ENCODE data around the gene MEIS2.
A peak's percentile ranks its signal among the peaks of the same experiment; 100 is the strongest.

MEIS2 gene

DNA sequence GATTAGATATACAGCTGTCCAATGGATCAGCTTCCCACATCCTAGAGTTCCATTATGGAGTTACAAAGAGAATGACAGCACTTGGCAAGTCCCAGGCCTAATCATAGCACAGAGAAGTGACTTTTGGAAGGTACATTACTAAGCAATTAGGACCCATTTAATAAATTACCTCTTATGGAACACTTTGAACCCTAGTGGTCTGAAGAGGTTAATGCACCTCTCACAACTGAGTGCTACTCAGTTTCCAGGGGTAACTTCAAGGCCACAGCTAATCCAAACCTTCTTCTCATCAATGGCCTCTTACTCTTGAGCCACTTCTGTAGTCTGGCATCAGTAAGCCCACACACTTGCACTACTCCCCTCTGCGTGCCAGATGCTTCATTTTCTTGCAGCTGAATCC lies 34.9 kb upstream of the MEIS2 start:
- no peaks in the 10 kb centered on the region for H3K9me2 ChIP-seq (replicated peaks; ENCODE audit: low read depth, low read length)
- H3K4me3 ChIP-seq (ENCODE audit: low read length, poor library complexity, severe bottlenecking): no peak overlapping the region
- no peaks in the 10 kb centered on the region for H3K4me1 ChIP-seq (ENCODE audit: insufficient read depth, low read length, poor library complexity, severe bottlenecking)
- H3K79me2 ChIP-seq (ENCODE audit: insufficient read depth, low read length): no peaks in the 10 kb centered on the region
- no peak overlapping the region for H2AFZ ChIP-seq (ENCODE audit: low read length)
- no peak overlapping the region for H3K4me2 ChIP-seq (ENCODE audit: low read depth, low read length, poor library complexity, severe bottlenecking)
- peaks cover 64% of the 10 kb centered on the region for H3K27me3 ChIP-seq (ENCODE audit: insufficient read depth, low read length, poor library complexity, severe bottlenecking)
- TF ChIP-seq, protein P1, sequence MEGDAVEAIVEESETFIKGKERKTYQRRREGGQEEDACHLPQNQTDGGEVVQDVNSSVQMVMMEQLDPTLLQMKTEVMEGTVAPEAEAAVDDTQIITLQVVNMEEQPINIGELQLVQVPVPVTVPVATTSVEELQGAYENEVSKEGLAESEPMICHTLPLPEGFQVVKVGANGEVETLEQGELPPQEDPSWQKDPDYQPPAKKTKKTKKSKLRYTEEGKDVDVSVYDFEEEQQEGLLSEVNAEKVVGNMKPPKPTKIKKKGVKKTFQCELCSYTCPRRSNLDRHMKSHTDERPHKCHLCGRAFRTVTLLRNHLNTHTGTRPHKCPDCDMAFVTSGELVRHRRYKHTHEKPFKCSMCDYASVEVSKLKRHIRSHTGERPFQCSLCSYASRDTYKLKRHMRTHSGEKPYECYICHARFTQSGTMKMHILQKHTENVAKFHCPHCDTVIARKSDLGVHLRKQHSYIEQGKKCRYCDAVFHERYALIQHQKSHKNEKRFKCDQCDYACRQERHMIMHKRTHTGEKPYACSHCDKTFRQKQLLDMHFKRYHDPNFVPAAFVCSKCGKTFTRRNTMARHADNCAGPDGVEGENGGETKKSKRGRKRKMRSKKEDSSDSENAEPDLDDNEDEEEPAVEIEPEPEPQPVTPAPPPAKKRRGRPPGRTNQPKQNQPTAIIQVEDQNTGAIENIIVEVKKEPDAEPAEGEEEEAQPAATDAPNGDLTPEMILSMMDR (conservative IDR thresholded peaks at IDR 0.05; ENCODE audit: low read length): peak; percentile 63
- no peak for TF ChIP-seq EZH2phosphoT487 (IDR thresholded peaks at IDR 0.05; ENCODE audit: borderline replicate concordance)
- no peaks in the 10 kb centered on the region for H4K20me1 ChIP-seq (ENCODE audit: insufficient read depth, low read length, poor library complexity, severe bottlenecking)
- H3F3A ChIP-seq (ENCODE audit: low read depth): no peaks in the 10 kb centered on the region
- H3K9me3 ChIP-seq (ENCODE audit: insufficient read depth, low read depth, low read length): no peaks in the 10 kb centered on the region
- no peak overlapping the region for H3K9ac ChIP-seq (ENCODE audit: low read depth, low read length, poor library complexity, severe bottlenecking)
- no peaks in the 10 kb centered on the region for H3K36me3 ChIP-seq (ENCODE audit: insufficient read depth, low read length)

DNA sequence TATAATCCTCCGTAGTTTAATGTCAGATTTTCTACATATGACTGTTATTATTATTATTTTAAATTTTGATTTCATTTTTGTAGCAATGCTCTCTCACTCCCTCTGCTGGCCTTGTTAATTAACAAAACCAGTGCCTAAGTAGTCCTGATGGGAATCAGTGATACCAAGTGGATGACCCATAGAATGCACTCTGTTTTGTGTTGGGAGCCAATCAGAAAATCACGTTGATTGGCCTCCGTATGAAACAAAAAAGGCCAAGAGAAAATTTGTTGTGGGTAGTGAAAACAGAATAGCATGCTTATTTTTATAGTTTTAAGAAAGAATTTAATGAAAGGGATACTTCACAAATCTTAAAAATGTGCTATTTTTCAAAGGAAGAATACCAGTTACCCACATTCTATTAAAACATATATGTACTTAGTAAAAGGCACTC lies 34.4 kb upstream of the MEIS2 start:
- Histone ChIP-seq H3K9ac (ENCODE audit: low read depth, low read length, poor library complexity, severe bottlenecking) (no peak overlapping the region), H3K9me3 (ENCODE audit: insufficient read depth, low read depth, low read length) (no peaks in the 10 kb centered on the region), H3K4me2 (ENCODE audit: low read depth, low read length, poor library complexity, severe bottlenecking) (no peak overlapping the region), H3K4me1 (ENCODE audit: insufficient read depth, low read length, poor library complexity, severe bottlenecking) (no peaks in the 10 kb centered on the region), H3F3A (ENCODE audit: low read depth) (no peaks in the 10 kb centered on the region), H2AFZ (ENCODE audit: low read length) (no peak overlapping the region), H3K27me3 (ENCODE audit: insufficient read depth, low read length, poor library complexity, severe bottlenecking) (peaks cover 64% of the 10 kb centered on the region), H3K4me3 (ENCODE audit: low read length, poor library complexity, severe bottlenecking) (no peak overlapping the region), H3K79me2 (ENCODE audit: insufficient read depth, low read length) (no peaks in the 10 kb centered on the region), H4K20me1 (ENCODE audit: insufficient read depth, low read length, poor library complexity, severe bottlenecking) (no peaks in the 10 kb centered on the region), H3K36me3 (ENCODE audit: insufficient read depth, low read length) (no peaks in the 10 kb centered on the region), H3K9me2 (replicated peaks; ENCODE audit: low read depth, low read length) (no peaks in the 10 kb centered on the region)
- TF ChIP-seq EZH2phosphoT487 (IDR thresholded peaks at IDR 0.05; ENCODE audit: borderline replicate concordance): no peak
- TF ChIP-seq, protein P1 (conservative IDR thresholded peaks at IDR 0.05; ENCODE audit: low read length): peak; percentile 62

DNA sequence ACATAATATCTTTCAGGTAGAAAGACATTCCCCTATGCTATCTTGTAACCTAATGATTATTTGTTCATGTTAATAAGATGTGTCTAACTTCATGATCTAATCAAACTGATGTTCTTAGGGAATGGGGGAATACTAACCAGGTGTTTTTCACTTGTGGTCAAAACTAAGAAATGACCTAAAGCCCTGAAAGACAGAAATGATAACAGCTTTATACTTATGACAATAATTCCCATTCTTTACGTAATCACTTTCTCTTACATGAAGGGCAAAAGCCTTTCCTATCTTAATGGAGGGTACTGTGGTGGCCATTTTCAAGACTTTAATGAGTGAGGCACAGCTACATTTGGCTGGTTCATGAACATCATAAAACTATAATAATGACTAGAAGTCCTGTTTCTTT lies 33.9 kb upstream of the MEIS2 start:
- no peaks in the 10 kb centered on the region for H3F3A ChIP-seq (ENCODE audit: low read depth)
- peaks cover 64% of the 10 kb centered on the region for H3K27me3 ChIP-seq (ENCODE audit: insufficient read depth, low read length, poor library complexity, severe bottlenecking)
- H3K9ac ChIP-seq (ENCODE audit: low read depth, low read length, poor library complexity, severe bottlenecking): no peak overlapping the region
- H3K79me2 ChIP-seq (ENCODE audit: insufficient read depth, low read length): no peaks in the 10 kb centered on the region
- no peaks in the 10 kb centered on the region for H3K4me1 ChIP-seq (ENCODE audit: insufficient read depth, low read length, poor library complexity, severe bottlenecking)
- no peak overlapping the region for H3K4me3 ChIP-seq (ENCODE audit: low read length, poor library complexity, severe bottlenecking)
- no peaks in the 10 kb centered on the region for H3K9me2 ChIP-seq (replicated peaks; ENCODE audit: low read depth, low read length)
- no peaks in the 10 kb centered on the region for H3K36me3 ChIP-seq (ENCODE audit: insufficient read depth, low read length)
- H3K9me3 ChIP-seq (ENCODE audit: insufficient read depth, low read depth, low read length): no peaks in the 10 kb centered on the region
- H4K20me1 ChIP-seq (ENCODE audit: insufficient read depth, low read length, poor library complexity, severe bottlenecking): no peaks in the 10 kb centered on the region
- H2AFZ ChIP-seq (ENCODE audit: low read length): no peak overlapping the region
- no peak for TF ChIP-seq EZH2phosphoT487 (IDR thresholded peaks at IDR 0.05; ENCODE audit: borderline replicate concordance)
- TF ChIP-seq, protein P1 (conservative IDR thresholded peaks at IDR 0.05; ENCODE audit: low read length): no peak
- no peak overlapping the region for H3K4me2 ChIP-seq (ENCODE audit: low read depth, low read length, poor library complexity, severe bottlenecking)
